T-cell (primary cell): Measurements from ENCODE around the gene SAFB. TPM values are rescaled to one million over a fixed set of nuclear protein-coding genes. Genes with fewer than 3 reads are reported as not detected.
A peak's percentile ranks its signal among the peaks of the same experiment; 100 is the strongest.
"Not testable (repeated sequence)": the region's sequence is repeated elsewhere in the genome, so short reads cannot be mapped to it uniquely, and the experiment has no call there.

Experiments used
- ATAC-seq, 4 experiments: fragments of 200-7000 bp in 3 of 4; fragments of 150-1000 bp in 1 of 4; cut with Tn5 transposase; replicated peaks in 1 of 4; 1 replicate in 3 of 4; 2 replicates in 1 of 4; pipeline ENCODE4 v1.10.0; 2021; ENCODE audit warnings: moderate library complexity in 3 of 4, mild to moderate bottlenecking in 2 of 4, moderate number of reproducible peaks in 1 of 4
- CTCF ChIA-PET, 2 donors: fragments of 300-600 bp; sonication (Branson Sonifier 250); formaldehyde crosslinking; loops; one replicate each; lab custom pipeline; 2022; ENCODE audit warnings: antibody characterized with exemption in 2 of 2; lab: Charles Lee
- POLR2A ChIA-PET, 2 donors: fragments of 300-600 bp; sonication (Branson Sonifier 250); formaldehyde crosslinking; loops; one replicate each; lab custom pipeline; 2022; ENCODE audit warnings: antibody characterized with exemption in 2 of 2; lab: Charles Lee
- DNase-seq, 35 experiments: peaks; one replicate each; pipeline versions ENCODE4 v3.0.0 to v3.0.0-alpha.2; 2013 to 2023
- H3K27ac ChIP-seq: one replicate; pipeline ENCODE4 v1.5.1; 2013; ENCODE audit warnings: low read length
- H3K27me3 ChIP-seq, 2 experiments: replicated peaks in 1 of 2; 1 replicate in 1 of 2; 2 replicates in 1 of 2; pipeline versions ENCODE4 v1.6.1 to v1.7.0; 2013; ENCODE audit warnings: low read length in 1 of 2, mixed read lengths in 1 of 2; ENCODE audit not compliant: control insufficient read depth in 2 of 2, insufficient read depth in 2 of 2; ENCODE audit errors: extremely low read depth in 1 of 2
- H3K36me3 ChIP-seq, 2 donors: 1 replicate in 1 of 2; 2 replicates in 1 of 2; pipeline versions ENCODE4 v1.6.1 to v1.7.0; 2013; ENCODE audit warnings: low read length in 1 of 2; ENCODE audit not compliant: control insufficient read depth in 2 of 2, insufficient read depth in 1 of 2; ENCODE audit errors: extremely low read depth in 1 of 2
- H3K4me1 ChIP-seq, 2 experiments: 1 replicate in 1 of 2; 2 replicates in 1 of 2; pipeline versions ENCODE4 v1.6.1 to v1.7.0; 2013; ENCODE audit warnings: low read length in 2 of 2, mixed read lengths in 1 of 2; ENCODE audit not compliant: insufficient read depth in 2 of 2, control insufficient read depth in 1 of 2; ENCODE audit errors: extremely low read depth in 1 of 2
- H3K4me3 ChIP-seq, 2 donors: 1 replicate in 1 of 2; 2 replicates in 1 of 2; pipeline versions ENCODE4 v1.5.1 to v1.7.0; 2013; ENCODE audit warnings: mild to moderate bottlenecking in 2 of 2, low read length in 1 of 2, moderate library complexity in 1 of 2; ENCODE audit not compliant: control insufficient read depth in 1 of 2; ENCODE audit errors: extremely low read depth in 1 of 2
- H3K9me3 ChIP-seq: 2 replicates; pipeline ENCODE4 v1.7.0; 2013
- H3K27ac Mint-ChIP-seq, 2 donors: one replicate each; pipeline ENCODE4 v1.8.0; 2020 to 2021; ENCODE audit warnings: mild to moderate bottlenecking in 2 of 2, mixed read lengths in 2 of 2
- H3K27me3 Mint-ChIP-seq, 2 donors: one replicate each; pipeline ENCODE4 v1.8.0; 2021 to 2022; ENCODE audit warnings: mixed read lengths in 2 of 2
- H3K36me3 Mint-ChIP-seq: one replicate; pipeline ENCODE4 v1.8.0; 2021; ENCODE audit warnings: mixed read lengths
- H3K4me1 Mint-ChIP-seq, 3 donors: one replicate each; pipeline ENCODE4 v1.8.0; 2020 to 2022; ENCODE audit warnings: mixed read lengths in 3 of 3, mild to moderate bottlenecking in 1 of 3
- H3K4me3 Mint-ChIP-seq, 3 donors: one replicate each; pipeline ENCODE4 v1.8.0; 2020 to 2022; ENCODE audit warnings: mild to moderate bottlenecking in 3 of 3, mixed read lengths in 3 of 3, moderate library complexity in 3 of 3
- H3K9me3 Mint-ChIP-seq, 3 donors: one replicate each; pipeline ENCODE4 v1.8.0; 2020 to 2022; ENCODE audit warnings: mixed read lengths in 3 of 3
- WGBS: methylation state at CpG from one replicate; pipeline ENCODE4 v1.1.5; 2013; ENCODE audit warnings: missing lambda C conversion rate; ENCODE audit not compliant: insufficient coverage; 5-methylcytosine and 5-hydroxymethylcytosine counted together
- total RNA-seq, 35 experiments: library from RNA in 6 of 35; stranded (reverse) in 6 of 35; fragments of 120-200 nt in 1 of 35; gene quantifications; one replicate each; pipeline versions ENCODE4 v1.2.1 to v1.2.4 and lab custom pipeline; 2013 to 2026

The SAFB gene
- total RNA-seq, 5 donors from 2014 or later (not counting 1 experiment from before 2014, with no cell fraction given), result 164 to 203 (median 195) TPM

- H3K4me3 ChIP-seq, H3K36me3 Mint-ChIP-seq, H3K27ac ChIP-seq, H3K27me3 ChIP-seq, H3K27me3 Mint-ChIP-seq, DNase-seq, H3K9me3 ChIP-seq, POLR2A ChIA-PET, H3K9me3 Mint-ChIP-seq, ATAC-seq, CTCF ChIA-PET: not testable (repeated sequence)
- peak overlapping the region; percentile 47 to 79 (median 66) for H3K4me3 Mint-ChIP-seq
- H3K4me1 Mint-ChIP-seq, result peaks cover 26 to 34% (median 33%) of the 10 kb centered on the region in 3 donors
- WGBS, result 100% methylated on average over 5 of the region's 13 CpGs
- peak overlapping the region in 1 of 2 donors; percentile 63 for H3K27ac Mint-ChIP-seq
- Histone ChIP-seq H3K4me1 (peaks cover 3 to 57% of the 10 kb centered on the region in 2 experiments), H3K36me3 (peaks cover 8 to 23% of the 10 kb centered on the region in 2 donors)
These were observed 65.5 kb downstream of the SAFB start for GRCh38 chr19:5688262-5688881.

- peak within 1 kb of the TSS; percentile 95 for H3K27ac ChIP-seq
- POLR2A ChIA-PET, result interaction anchor here in 1 of 2 donors (0.7 to 1.3 kb wide), 2 partner anchors 28 to 30 kb away, joined by 3 to 9 read pairs; partner anchors contain the start of genes CATSPERD and LONP1
- H3K4me1 Mint-ChIP-seq, result peaks cover 26 to 39% (median 33%) of the 10 kb centered on the region in 3 donors
These were observed 67.5 kb downstream of the SAFB start, which contains the start of gene RPL36 for GRCh38 chr19:5690125-5690954. RPL36 (plus strand) TSS chr19:5690295; CDS start chr19:5690508, 213 bp downstream.

DNA sequence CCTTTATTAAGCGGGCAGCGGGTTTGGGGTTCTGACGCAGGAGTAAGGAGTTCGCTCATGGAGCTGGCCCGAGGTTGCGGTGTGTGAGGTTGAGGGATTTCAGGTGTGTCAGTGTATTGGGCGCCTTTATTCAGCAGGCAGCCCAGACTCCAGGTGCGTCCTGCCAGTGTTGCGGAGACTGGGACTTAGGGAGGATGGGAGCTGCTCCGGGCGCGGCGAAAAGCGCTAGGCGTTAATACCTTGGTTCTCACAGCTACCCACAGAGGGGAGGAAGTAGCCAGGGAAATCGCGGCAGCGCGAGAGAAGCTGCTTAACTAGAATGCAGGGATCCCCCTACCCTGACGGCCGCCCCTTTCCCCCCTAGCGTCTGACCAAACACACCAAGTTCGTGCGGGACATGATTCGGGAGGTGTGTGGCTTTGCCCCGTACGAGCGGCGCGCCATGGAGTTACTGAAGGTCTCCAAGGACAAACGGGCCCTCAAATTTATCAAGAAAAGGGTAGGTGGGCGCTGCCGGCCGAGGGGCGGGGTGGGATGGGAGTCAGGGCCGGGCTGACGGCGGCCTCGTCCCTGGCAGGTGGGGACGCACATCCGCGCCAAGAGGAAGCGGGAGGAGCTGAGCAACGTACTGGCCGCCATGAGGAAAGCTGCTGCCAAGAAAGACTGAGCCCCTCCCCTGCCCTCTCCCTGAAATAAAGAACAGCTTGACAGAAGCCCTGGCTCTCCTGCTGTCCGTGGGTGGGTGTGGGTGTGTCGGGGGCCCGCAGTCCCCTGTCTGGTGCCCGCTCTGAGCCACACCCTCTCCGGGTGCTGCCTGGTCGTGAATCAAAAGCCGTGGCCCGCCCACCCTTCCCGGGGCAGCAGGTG lies 68.3 kb downstream of the SAFB start:
- ChIA-PET POLR2A (interaction anchor here (0.8 to 1.3 kb wide), 2 partner anchors 27 to 29 kb away, joined by 3 to 9 read pairs; partner anchors contain the start of gene CATSPERD (in 1 of the 2)), CTCF (interaction anchor here in 1 of 2 donors (0.6 to 3.1 kb wide), 3 partner anchors 29 to 297 kb away, joined by 3 to 18 read pairs (median 3); partner anchors contain the start of genes CATSPERD and LONP1)
- ATAC-seq (no peak), DNase-seq (peak in 16 of 35 experiments; percentile 20 to 65 (median 28))
- Mint-ChIP-seq H3K36me3 (no peaks in the 10 kb centered on the region), H3K4me1 (peaks cover 26 to 37% (median 29%) of the 10 kb centered on the region in 3 donors), H3K9me3 (no peaks in the 10 kb centered on the region), H3K27ac (peak overlapping the region; percentile 93 to 94), H3K4me3 (peak overlapping the region; percentile 92 to 98 (median 94)), H3K27me3 (no peaks in the 10 kb centered on the region)
- Histone ChIP-seq H3K27me3 (no peaks in the 10 kb centered on the region), H3K36me3 (peaks cover 12 to 51% of the 10 kb centered on the region in 2 donors), H3K9me3 (no peaks in the 10 kb centered on the region), H3K4me3 (peak overlapping the region; percentile 66 to 95), H3K27ac (peak overlapping the region; percentile 95), H3K4me1 (peaks cover 3 to 57% of the 10 kb centered on the region in 2 experiments)
- 2% methylated on average over 47 of the region's 54 CpGs for WGBS

More at GRCh38 chr19:5690125-5690954, 67.5 kb downstream of the SAFB start, which contains the start of gene RPL36:
- CTCF ChIA-PET, result interaction anchor here in 1 of 2 donors (0.6 to 3.1 kb wide), 8 partner anchors 15 to 427 kb away, joined by 3 to 18 read pairs (median 3); partner anchors contain the start of genes CATSPERD, LONP1, SAFB and SAFB2
- Mint-ChIP-seq H3K9me3 (no peaks in the 10 kb centered on the region), H3K36me3 (no peaks in the 10 kb centered on the region), H3K4me3 (peak within 1 kb of the TSS; percentile 92 to 98 (median 94)), H3K27me3 (no peaks in the 10 kb centered on the region), H3K27ac (peak within 1 kb of the TSS; percentile 93 to 94)
- DNase-seq (peak; percentile 93 to 100 (median 97)), ATAC-seq (peak; percentile 65 to 72 (median 66))
- under 1% methylated on average over 66 of the region's 73 CpGs for WGBS
- Histone ChIP-seq H3K4me1 (peaks cover 3 to 59% of the 10 kb centered on the region in 2 experiments), H3K4me3 (peak within 1 kb of the TSS; percentile 66 to 95), H3K9me3 (no peaks in the 10 kb centered on the region), H3K36me3 (peaks cover 11 to 43% of the 10 kb centered on the region in 2 donors), H3K27me3 (no peaks in the 10 kb centered on the region)

DNA sequence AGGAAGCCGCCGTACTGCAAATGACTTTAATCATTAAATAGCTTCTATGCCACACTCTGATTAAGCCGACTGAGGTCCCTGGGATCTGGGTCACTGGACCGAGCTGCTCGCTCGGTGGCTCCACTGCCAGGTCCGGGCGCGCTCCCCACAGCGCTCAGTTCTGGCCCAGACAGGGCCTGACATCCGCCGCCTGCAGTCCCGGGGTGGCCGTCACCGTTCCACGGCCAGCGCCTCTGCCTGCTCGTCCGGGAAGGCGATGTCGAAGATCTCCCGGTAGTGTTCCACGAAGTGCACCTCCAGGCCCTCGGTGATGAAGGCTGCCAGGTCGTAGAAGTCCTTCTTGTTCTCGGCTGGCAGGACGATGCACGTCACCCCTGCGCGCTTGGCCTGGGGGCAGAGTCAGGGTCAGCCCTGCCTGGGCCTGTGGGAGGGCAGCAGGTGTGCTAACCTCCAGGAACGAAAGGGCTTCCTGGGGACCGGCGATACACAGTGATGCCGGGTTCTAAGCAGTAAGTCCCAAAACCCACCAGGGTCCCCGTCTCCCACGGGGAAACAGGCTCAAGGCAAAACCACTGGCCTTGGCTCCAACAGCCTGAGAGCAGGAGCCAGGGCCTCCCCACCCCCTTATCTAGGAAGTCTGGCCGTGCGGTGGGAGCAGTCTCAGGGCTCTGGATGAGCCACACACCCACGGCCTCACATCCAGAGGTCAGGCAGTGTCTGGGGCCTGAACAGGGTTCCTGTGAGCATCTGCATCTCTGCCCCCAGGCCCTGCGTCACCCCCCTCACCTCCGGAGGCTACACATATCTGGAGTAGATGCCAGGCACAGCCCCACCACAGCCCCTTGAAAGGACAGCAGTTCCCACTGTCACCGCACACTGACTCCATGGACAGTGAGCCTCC lies 69.2 kb downstream of the SAFB start:
- H3K9me3 Mint-ChIP-seq, result no peaks in the 10 kb centered on the region
- 66% methylated on average over 37 of the region's 42 CpGs for WGBS
- peaks cover 23 to 33% (median 24%) of the 10 kb centered on the region in 3 donors for H3K4me1 Mint-ChIP-seq
- Histone ChIP-seq H3K27ac (peak overlapping the region; percentile 95), H3K4me3 (peak overlapping the region in 1 of 2 donors; percentile 95), H3K4me1 (peaks cover 3 to 48% of the 10 kb centered on the region in 2 experiments), H3K36me3 (peaks cover 20 to 58% of the 10 kb centered on the region in 2 donors), H3K27me3 (no peaks in the 10 kb centered on the region), H3K9me3 (no peaks in the 10 kb centered on the region)
- H3K36me3 Mint-ChIP-seq, result no peaks in the 10 kb centered on the region
- CTCF ChIA-PET, result interaction anchor here in 1 of 2 donors (3.1 kb wide), 1 partner anchor 28 kb away, joined by 18 read pairs; the partner anchor contains the start of genes CATSPERD and LONP1
- no peaks in the 10 kb centered on the region for H3K27me3 Mint-ChIP-seq
- DNase-seq, result peak in 1 of 35 experiments; percentile 29
- peak overlapping the region; percentile 65 to 94 for H3K27ac Mint-ChIP-seq
- no peak for ATAC-seq
- POLR2A ChIA-PET, result interaction anchor here in 1 of 2 donors (0.8 kb wide), 1 partner anchor 28 kb away, joined by 3 read pairs; the partner anchor contains the start of gene CATSPERD
- H3K4me3 Mint-ChIP-seq, result peak overlapping the region; percentile 92 to 98 (median 94)

DNA sequence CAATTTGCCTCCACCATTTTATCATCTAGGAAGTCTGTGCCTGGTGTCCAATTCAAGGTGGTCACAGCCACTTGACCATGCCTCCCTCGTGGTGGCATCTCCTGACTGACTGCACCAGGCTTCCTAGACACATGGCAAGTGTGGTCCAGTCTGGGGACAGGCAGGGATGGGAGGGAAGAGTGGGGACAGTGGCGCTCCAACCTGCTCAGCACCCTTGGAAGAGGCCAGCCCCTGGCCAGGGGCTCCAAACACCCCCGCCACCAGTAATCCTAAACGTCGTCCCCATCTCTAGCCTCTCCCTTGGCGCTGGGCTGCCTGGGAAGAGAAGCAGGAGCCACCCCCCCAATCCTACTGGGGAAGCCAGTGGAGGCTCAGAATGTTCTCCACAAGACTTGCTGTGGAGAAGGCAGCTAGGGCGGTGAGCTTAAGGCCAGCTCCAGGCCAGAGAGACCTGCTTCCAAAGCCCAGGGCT lies 69.9 kb downstream of the SAFB start:
- DNase-seq, result no peak
- POLR2A ChIA-PET, result interaction anchor here in 1 of 2 donors (0.6 kb wide), 1 partner anchor 1895 kb away, joined by 8 read pairs; no protein-coding TSS in a partner anchor
- 85% methylated on average over 3 of the region's 7 CpGs for WGBS
- H3K36me3 Mint-ChIP-seq, result no peaks in the 10 kb centered on the region
- H3K27ac ChIP-seq, result no peak overlapping the region
- peak overlapping the region; percentile 61 to 98 (median 65) for H3K4me3 Mint-ChIP-seq
- peaks cover 20 to 60% of the 10 kb centered on the region in 2 donors for H3K36me3 ChIP-seq
- peaks cover 23 to 33% (median 24%) of the 10 kb centered on the region in 3 donors for H3K4me1 Mint-ChIP-seq
- no peak for ATAC-seq
- H3K4me3 ChIP-seq, result no peak overlapping the region
- peak overlapping the region; percentile 65 to 80 for H3K27ac Mint-ChIP-seq
- peaks cover 3 to 42% of the 10 kb centered on the region in 2 experiments for H3K4me1 ChIP-seq
- H3K9me3 ChIP-seq, result no peaks in the 10 kb centered on the region
- no peaks in the 10 kb centered on the region for H3K27me3 ChIP-seq
- CTCF ChIA-PET, result no interaction called here
- H3K27me3 Mint-ChIP-seq, result no peaks in the 10 kb centered on the region
- no peaks in the 10 kb centered on the region for H3K9me3 Mint-ChIP-seq
